Neural cell (in vitro differentiated cells): Measurements from ENCODE around the gene SLC13A1.

Experiments used
- CTCF ChIP-seq: fragments of 450-650 bp; IDR thresholded peaks from 2 replicates; pipeline ENCODE4 v1.5.1; 2014; ENCODE audit warnings: antibody characterized with exemption, mild to moderate bottlenecking, moderate library complexity; ENCODE audit not compliant: poor library complexity, severe bottlenecking
- EZH2 ChIP-seq: fragments of 200-600, 300-800 bp; shearing (Covaris generic), sonication (generic); IDR thresholded peaks from 2 replicates; pipeline ENCODE4 v1.6.1; 2014; ENCODE audit warnings: antibody characterized with exemption, low read length, borderline replicate concordance, mild to moderate bottlenecking; ENCODE audit not compliant: insufficient read depth, poor library complexity, severe bottlenecking
- SMC3 ChIP-seq: fragments of 450-650 bp; conservative IDR thresholded peaks from 2 replicates; pipeline ENCODE4 v1.6.1; 2014; ENCODE audit warnings: antibody characterized with exemption, mild to moderate bottlenecking, moderate library complexity; ENCODE audit not compliant: poor library complexity

GRCh38 chr7:123131140-123131539 is 68.6 kb downstream of the SLC13A1 start:
- TF ChIP-seq EZH2 (no peak), CTCF (no peak), SMC3 (no peak)
